ENCODE measurements around the gene STAC2.

STAC2 gene

GRCh38 chr17:39238311-39238972 lies 12.7 kb upstream of the STAC2 start:
- Mint-ChIP-seq H3K27ac (peak overlapping the region; percentile 8), H3K4me1 (ENCODE audit: low read depth) (peaks cover 29% of the 10 kb centered on the region), H3K4me3 (peak overlapping the region; percentile 52), H3K9me3 (ENCODE audit: low read depth) (no peaks in the 10 kb centered on the region), H3K36me3 (no peaks in the 10 kb centered on the region), H3K27me3 (no peaks in the 10 kb centered on the region)

GRCh38 chr17:39237586-39237985 lies 11.8 kb upstream of the STAC2 start:
- no peaks in the 10 kb centered on the region for H3K36me3 Mint-ChIP-seq
- no peaks in the 10 kb centered on the region for H3K27me3 Mint-ChIP-seq
- H3K9me3 Mint-ChIP-seq (ENCODE audit: low read depth), result no peaks in the 10 kb centered on the region
- H3K4me1 Mint-ChIP-seq (ENCODE audit: low read depth), result peaks cover 29% of the 10 kb centered on the region
- no peak overlapping the region for H3K4me3 Mint-ChIP-seq
- no peak overlapping the region for H3K27ac Mint-ChIP-seq

- Mint-ChIP-seq H3K27ac (no peak overlapping the region), H3K9me3 (ENCODE audit: low read depth) (no peaks in the 10 kb centered on the region), H3K27me3 (no peaks in the 10 kb centered on the region), H3K4me1 (ENCODE audit: low read depth) (peaks cover 33% of the 10 kb centered on the region), H3K36me3 (no peaks in the 10 kb centered on the region), H3K4me3 (no peak overlapping the region)
Measured at GRCh38 chr17:39236981-39237441, 11.3 kb upstream of the STAC2 start.

- H3K27ac Mint-ChIP-seq, result no peak overlapping the region
- peaks cover 38% of the 10 kb centered on the region for H3K4me1 Mint-ChIP-seq (ENCODE audit: low read depth)
- no peaks in the 10 kb centered on the region for H3K27me3 Mint-ChIP-seq
- H3K4me3 Mint-ChIP-seq, result no peak overlapping the region
- no peaks in the 10 kb centered on the region for H3K36me3 Mint-ChIP-seq
- H3K9me3 Mint-ChIP-seq (ENCODE audit: low read depth), result no peaks in the 10 kb centered on the region
Measured at GRCh38 chr17:39236450-39236927, 10.7 kb upstream of the STAC2 start.

- H3K27ac Mint-ChIP-seq, result no peak overlapping the region
- no peaks in the 10 kb centered on the region for H3K27me3 Mint-ChIP-seq
- no peak overlapping the region for H3K4me3 Mint-ChIP-seq
- H3K4me1 Mint-ChIP-seq (ENCODE audit: low read depth), result peaks cover 39% of the 10 kb centered on the region
- no peaks in the 10 kb centered on the region for H3K9me3 Mint-ChIP-seq (ENCODE audit: low read depth)
- H3K36me3 Mint-ChIP-seq, result no peaks in the 10 kb centered on the region
Measured at GRCh38 chr17:39235555-39236449, 10.1 kb upstream of the STAC2 start.

GRCh38 chr17:39231591-39232551 lies 6.1 kb upstream of the STAC2 start:
- Mint-ChIP-seq H3K4me3 (peak overlapping the region; percentile 54), H3K4me1 (ENCODE audit: low read depth) (peaks cover 17% of the 10 kb centered on the region), H3K9me3 (ENCODE audit: low read depth) (no peaks in the 10 kb centered on the region), H3K36me3 (no peaks in the 10 kb centered on the region), H3K27me3 (peaks cover 2% of the 10 kb centered on the region), H3K27ac (no peak overlapping the region)

GRCh38 chr17:39231091-39231561 lies 5.4 kb upstream of the STAC2 start:
- Mint-ChIP-seq H3K36me3 (no peaks in the 10 kb centered on the region), H3K9me3 (ENCODE audit: low read depth) (no peaks in the 10 kb centered on the region), H3K27ac (no peak overlapping the region), H3K4me1 (ENCODE audit: low read depth) (peaks cover 18% of the 10 kb centered on the region), H3K4me3 (no peak overlapping the region), H3K27me3 (peaks cover 2% of the 10 kb centered on the region)

GRCh38 chr17:39230361-39230760 lies 4.6 kb upstream of the STAC2 start:
- Mint-ChIP-seq H3K27me3 (peaks cover 5% of the 10 kb centered on the region), H3K4me1 (ENCODE audit: low read depth) (peaks cover 17% of the 10 kb centered on the region), H3K36me3 (no peaks in the 10 kb centered on the region), H3K27ac (no peak overlapping the region), H3K4me3 (no peak overlapping the region), H3K9me3 (ENCODE audit: low read depth) (no peaks in the 10 kb centered on the region)

GRCh38 chr17:39229274-39229913 lies 3.6 kb upstream of the STAC2 start:
- Mint-ChIP-seq H3K4me1 (ENCODE audit: low read depth) (peaks cover 17% of the 10 kb centered on the region), H3K27me3 (peaks cover 5% of the 10 kb centered on the region), H3K27ac (no peak overlapping the region)

GRCh38 chr17:39227364-39227919 lies 1.7 kb upstream of the STAC2 start:
- no peaks in the 10 kb centered on the region for H3K36me3 Mint-ChIP-seq
- H3K27ac Mint-ChIP-seq, result no peak overlapping the region
- peaks cover 8% of the 10 kb centered on the region for H3K27me3 Mint-ChIP-seq
- H3K4me3 Mint-ChIP-seq, result peak overlapping the region; percentile 10
- peaks cover 17% of the 10 kb centered on the region for H3K4me1 Mint-ChIP-seq (ENCODE audit: low read depth)
- no peaks in the 10 kb centered on the region for H3K9me3 Mint-ChIP-seq (ENCODE audit: low read depth)

More at GRCh38 chr17:39229274-39229913, 3.6 kb upstream of the STAC2 start:
- Mint-ChIP-seq H3K4me3 (no peak overlapping the region), H3K9me3 (ENCODE audit: low read depth) (no peaks in the 10 kb centered on the region), H3K36me3 (no peaks in the 10 kb centered on the region)

- Mint-ChIP-seq H3K27ac (no peak overlapping the region), H3K9me3 (ENCODE audit: low read depth) (no peaks in the 10 kb centered on the region), H3K4me3 (peak overlapping the region; percentile 87), H3K4me1 (ENCODE audit: low read depth) (peaks cover 7% of the 10 kb centered on the region), H3K36me3 (no peaks in the 10 kb centered on the region), H3K27me3 (peaks cover 8% of the 10 kb centered on the region)
Measured at GRCh38 chr17:39225959-39226683, 376 bp upstream of the STAC2 start.

GRCh38 chr17:39224778-39225307 lies 902 bp downstream of the STAC2 start:
- Mint-ChIP-seq H3K27me3 (peaks cover 8% of the 10 kb centered on the region), H3K27ac (no peak overlapping the region), H3K9me3 (ENCODE audit: low read depth) (no peaks in the 10 kb centered on the region), H3K4me3 (peak overlapping the region; percentile 78), H3K4me1 (ENCODE audit: low read depth) (peaks cover 7% of the 10 kb centered on the region), H3K36me3 (no peaks in the 10 kb centered on the region)
